Prostate gland (tissue), 2 donors: ENCODE data around the gene PACSIN1. TPM values are rescaled to one million over a fixed set of nuclear protein-coding genes. Genes with fewer than 3 reads are reported as not detected.

Experiments
- DNase-seq: peaks from one replicate; pipeline ENCODE4 v3.0.0-alpha.2; 2019; ENCODE audit warnings: low spot score
- H3K27ac ChIP-seq, 2 donors: fragments of 200-600 bp; sonication (generic); 2 replicates each; pipeline ENCODE4 v1.5.1; 2017 to 2019
- H3K27me3 ChIP-seq: fragments of 200-600 bp; sonication (generic); replicated peaks from 2 replicates; pipeline ENCODE4 v1.5.1; 2019; ENCODE audit not compliant: insufficient read depth
- H3K36me3 ChIP-seq, 2 donors: fragments of 200-600 bp; sonication (generic); 1 replicate in 1 of 2; 2 replicates in 1 of 2; pipeline versions ENCODE4 v1.5.1 to v1.8.1; 2017 to 2019
- H3K4me1 ChIP-seq: fragments of 200-600 bp; sonication (generic); replicated peaks from 2 replicates; pipeline ENCODE4 v1.5.1; 2019
- H3K4me3 ChIP-seq, 2 donors: fragments of 200-600 bp; sonication (generic); 2 replicates each; pipeline ENCODE4 v1.5.1; 2017 to 2019
- H3K9me3 ChIP-seq: fragments of 200-600 bp; sonication (generic); 2 replicates; pipeline ENCODE4 v1.5.1; 2017
- POLR2A ChIP-seq: fragments of 450-650 bp; IDR thresholded peaks from one replicate; pipeline ENCODE4 v1.6.1; 2016; ENCODE audit warnings: antibody characterized with exemption, mild to moderate bottlenecking
- POLR2AphosphoS5 ChIP-seq: sonication (generic); formaldehyde crosslinking; IDR thresholded peaks from one replicate; pipeline ENCODE4 v1.6.1; 2017; ENCODE audit warnings: antibody characterized with exemption
- WGBS: methylation state at CpG from one replicate; pipeline ENCODE4 v1.1.5; 2018; 5-methylcytosine and 5-hydroxymethylcytosine counted together
- intact Hi-C: fragments of 100-400 bp; cut with DNase I; formaldehyde crosslinking; loops from one replicate; pipeline ENCODE4 v1.14.2; 2022
- total RNA-seq, 2 donors: library from RNA; depleted of rRNA; stranded (reverse); fragments of >200 nt; gene quantifications; one replicate each; pipeline ENCODE4 v1.1.0, GENCODE V29; 2016
- TF ChIP-seq, protein P1 (sequence below), 4 experiments: fragments of 200-600 bp in 2 of 4; fragments of 450-650 bp in 2 of 4; sonication (generic) in 2 of 4; IDR thresholded peaks; 1 replicate in 3 of 4; 2 replicates in 1 of 4; pipeline ENCODE4 v1.5.1; 2016 to 2019; ENCODE audit warnings: antibody characterized with exemption in 4 of 4, mild to moderate bottlenecking in 2 of 4, moderate library complexity in 2 of 4

The PACSIN1 gene
- total RNA-seq, 2 donors from 2014 or later: 0.32 to 0.57 TPM

GRCh38 chr6:34445313-34445860, 20.5 kb upstream of the PACSIN1 start:
- intact Hi-C loops: no loop called here
- Histone ChIP-seq H3K27me3 (no peaks in the 10 kb centered on the region), H3K9me3 (no peaks in the 10 kb centered on the region), H3K27ac (no peak overlapping the region), H3K4me1 (no peaks in the 10 kb centered on the region), H3K36me3 (no peaks in the 10 kb centered on the region), H3K4me3 (no peak overlapping the region)
- 66% methylated on average over 4 of the region's 4 CpGs for WGBS
- TF ChIP-seq, protein P1, sequence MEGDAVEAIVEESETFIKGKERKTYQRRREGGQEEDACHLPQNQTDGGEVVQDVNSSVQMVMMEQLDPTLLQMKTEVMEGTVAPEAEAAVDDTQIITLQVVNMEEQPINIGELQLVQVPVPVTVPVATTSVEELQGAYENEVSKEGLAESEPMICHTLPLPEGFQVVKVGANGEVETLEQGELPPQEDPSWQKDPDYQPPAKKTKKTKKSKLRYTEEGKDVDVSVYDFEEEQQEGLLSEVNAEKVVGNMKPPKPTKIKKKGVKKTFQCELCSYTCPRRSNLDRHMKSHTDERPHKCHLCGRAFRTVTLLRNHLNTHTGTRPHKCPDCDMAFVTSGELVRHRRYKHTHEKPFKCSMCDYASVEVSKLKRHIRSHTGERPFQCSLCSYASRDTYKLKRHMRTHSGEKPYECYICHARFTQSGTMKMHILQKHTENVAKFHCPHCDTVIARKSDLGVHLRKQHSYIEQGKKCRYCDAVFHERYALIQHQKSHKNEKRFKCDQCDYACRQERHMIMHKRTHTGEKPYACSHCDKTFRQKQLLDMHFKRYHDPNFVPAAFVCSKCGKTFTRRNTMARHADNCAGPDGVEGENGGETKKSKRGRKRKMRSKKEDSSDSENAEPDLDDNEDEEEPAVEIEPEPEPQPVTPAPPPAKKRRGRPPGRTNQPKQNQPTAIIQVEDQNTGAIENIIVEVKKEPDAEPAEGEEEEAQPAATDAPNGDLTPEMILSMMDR (IDR thresholded peaks at IDR 0.05): no peak
- TF ChIP-seq POLR2AphosphoS5 (no peak), POLR2A (no peak)
- no peak for DNase-seq

DNA sequence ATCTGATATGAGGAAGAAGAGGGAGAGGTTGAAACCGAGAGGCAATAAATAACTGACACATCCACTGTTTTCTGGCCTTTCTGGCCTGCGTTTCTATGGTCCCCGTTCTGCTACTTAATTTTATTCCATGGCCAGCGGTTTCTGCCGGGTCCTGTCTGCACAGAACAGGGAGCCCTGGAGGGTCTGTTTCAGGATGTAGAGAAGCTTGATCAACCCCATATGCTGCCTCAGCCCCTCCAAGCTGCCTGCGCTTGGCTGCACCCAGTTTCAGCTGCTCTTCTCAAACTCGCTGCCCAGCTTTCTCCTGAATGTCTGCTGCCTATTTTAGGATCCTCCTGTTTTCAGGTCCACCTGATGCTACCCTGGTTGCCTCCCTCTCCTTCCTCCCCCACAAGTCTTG, 18.5 kb upstream of the PACSIN1 start:
- DNase-seq: no peak
- H3K9me3 ChIP-seq: no peaks in the 10 kb centered on the region
- 71% methylated on average over 7 of the region's 7 CpGs for WGBS
- no peak overlapping the region for H3K4me3 ChIP-seq
- TF ChIP-seq POLR2AphosphoS5 (no peak), POLR2A (no peak)
- TF ChIP-seq, protein P1 (IDR thresholded peaks at IDR 0.05): no peak
- no peak overlapping the region for H3K27ac ChIP-seq
- H3K4me1 ChIP-seq: no peaks in the 10 kb centered on the region
- H3K27me3 ChIP-seq: no peaks in the 10 kb centered on the region
- H3K36me3 ChIP-seq: no peaks in the 10 kb centered on the region
- intact Hi-C loops: no loop called here

- no peaks in the 10 kb centered on the region for H3K9me3 ChIP-seq
- TF ChIP-seq POLR2AphosphoS5 (no peak), POLR2A (no peak)
- TF ChIP-seq, protein P1 (IDR thresholded peaks at IDR 0.05): no peak
- no peak overlapping the region for H3K27ac ChIP-seq
- intact Hi-C loops: no loop called here
- H3K4me3 ChIP-seq: no peak overlapping the region
- H3K4me1 ChIP-seq: no peaks in the 10 kb centered on the region
- DNase-seq: no peak
- H3K36me3 ChIP-seq: no peaks in the 10 kb centered on the region
- 58% methylated on average over 5 of the region's 5 CpGs for WGBS
- no peaks in the 10 kb centered on the region for H3K27me3 ChIP-seq
Observed at GRCh38 chr6:34447910-34448309, 18.0 kb upstream of the PACSIN1 start.

- Histone ChIP-seq H3K4me3 (no peak overlapping the region), H3K4me1 (no peaks in the 10 kb centered on the region), H3K27ac (no peak overlapping the region), H3K27me3 (no peaks in the 10 kb centered on the region), H3K9me3 (no peaks in the 10 kb centered on the region), H3K36me3 (no peaks in the 10 kb centered on the region)
- intact Hi-C loops: no loop called here
- TF ChIP-seq POLR2AphosphoS5 (no peak), POLR2A (no peak)
- TF ChIP-seq, protein P1 (IDR thresholded peaks at IDR 0.05): no peak
- DNase-seq: no peak
- 100% methylated on average over 1 of the region's 1 CpG for WGBS
Observed at GRCh38 chr6:34451192-34451591, 14.7 kb upstream of the PACSIN1 start.

DNA sequence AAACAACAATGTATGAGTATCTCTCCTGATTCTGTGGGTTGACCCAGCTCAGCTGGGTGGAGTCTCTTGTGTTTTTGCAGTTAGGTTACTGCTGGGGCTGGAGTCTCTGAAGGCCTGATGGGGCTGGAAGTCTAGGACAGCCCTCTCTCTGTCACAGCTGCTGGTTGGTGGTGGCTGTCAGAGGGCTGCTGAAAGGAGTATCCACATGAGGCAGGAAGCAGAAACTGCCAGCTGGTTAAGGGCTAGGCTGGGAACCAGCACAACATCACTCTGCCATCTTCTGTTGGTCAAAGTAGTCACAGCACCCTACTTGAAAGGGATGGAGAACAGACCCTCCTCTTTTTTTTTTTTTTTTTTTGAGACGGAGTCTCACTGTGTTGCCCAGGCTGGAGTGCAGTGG, 10.0 kb upstream of the PACSIN1 start:
- no peak for DNase-seq
- Histone ChIP-seq H3K4me1 (peaks cover 4% of the 10 kb centered on the region), H3K27me3 (no peaks in the 10 kb centered on the region), H3K9me3 (no peaks in the 10 kb centered on the region), H3K27ac (no peak overlapping the region), H3K36me3 (no peaks in the 10 kb centered on the region), H3K4me3 (no peak overlapping the region)
- 100% methylated on average over 1 of the region's 1 CpG for WGBS
- TF ChIP-seq POLR2AphosphoS5 (no peak), POLR2A (no peak)
- TF ChIP-seq, protein P1 (IDR thresholded peaks at IDR 0.05): no peak
- intact Hi-C loops: no loop called here
